Activated naive CD4-positive, alpha-beta T cell treated with anti-CD3 and anti-CD28 coated beads, Interleukin-2, amount 50 U/mL, for 24 hours (primary cell): Measurements from ENCODE around the gene NCKAP5.

Source experiments
- H3K27ac Mint-ChIP-seq: one replicate; pipeline ENCODE4 v1.8.0; 2021; ENCODE audit warnings: mild to moderate bottlenecking, mixed read lengths
- H3K27me3 Mint-ChIP-seq: one replicate; pipeline ENCODE4 v1.8.0; 2021; ENCODE audit warnings: mixed read lengths
- H3K36me3 Mint-ChIP-seq: one replicate; pipeline ENCODE4 v1.8.0; 2021; ENCODE audit warnings: mixed read lengths
- H3K4me1 Mint-ChIP-seq: one replicate; pipeline ENCODE4 v1.8.0; 2021; ENCODE audit warnings: mixed read lengths
- H3K4me3 Mint-ChIP-seq: one replicate; pipeline ENCODE4 v1.8.0; 2021; ENCODE audit warnings: mild to moderate bottlenecking, mixed read lengths
- H3K9me3 Mint-ChIP-seq: one replicate; pipeline ENCODE4 v1.8.0; 2021; ENCODE audit warnings: mixed read lengths

Gene NCKAP5

GRCh38 chr2:133109772-133110171, 458.5 kb downstream of the NCKAP5 start:
- no peaks in the 10 kb centered on the region for H3K9me3 Mint-ChIP-seq
- no peak overlapping the region for H3K4me3 Mint-ChIP-seq
- H3K27me3 Mint-ChIP-seq = no peaks in the 10 kb centered on the region
- H3K27ac Mint-ChIP-seq = no peak overlapping the region
- no peaks in the 10 kb centered on the region for H3K36me3 Mint-ChIP-seq
- no peaks in the 10 kb centered on the region for H3K4me1 Mint-ChIP-seq

- no peaks in the 10 kb centered on the region for H3K4me1 Mint-ChIP-seq
- H3K9me3 Mint-ChIP-seq = no peaks in the 10 kb centered on the region
- no peak overlapping the region for H3K4me3 Mint-ChIP-seq
- no peak overlapping the region for H3K27ac Mint-ChIP-seq
- H3K36me3 Mint-ChIP-seq = no peaks in the 10 kb centered on the region
- no peaks in the 10 kb centered on the region for H3K27me3 Mint-ChIP-seq
Measured at GRCh38 chr2:133107058-133107815, 461.0 kb downstream of the NCKAP5 start.

GRCh38 chr2:133104871-133105270, 463.4 kb downstream of the NCKAP5 start:
- no peaks in the 10 kb centered on the region for H3K9me3 Mint-ChIP-seq
- H3K27ac Mint-ChIP-seq = no peak overlapping the region
- no peaks in the 10 kb centered on the region for H3K4me1 Mint-ChIP-seq
- no peak overlapping the region for H3K4me3 Mint-ChIP-seq
- H3K27me3 Mint-ChIP-seq = no peaks in the 10 kb centered on the region
- no peaks in the 10 kb centered on the region for H3K36me3 Mint-ChIP-seq

- no peaks in the 10 kb centered on the region for H3K27me3 Mint-ChIP-seq
- H3K4me3 Mint-ChIP-seq = no peak overlapping the region
- H3K36me3 Mint-ChIP-seq = no peaks in the 10 kb centered on the region
- H3K9me3 Mint-ChIP-seq = no peaks in the 10 kb centered on the region
- no peaks in the 10 kb centered on the region for H3K4me1 Mint-ChIP-seq
- no peak overlapping the region for H3K27ac Mint-ChIP-seq
Measured at GRCh38 chr2:133098787-133099186, 469.5 kb downstream of the NCKAP5 start.

GRCh38 chr2:133097666-133098065, 470.6 kb downstream of the NCKAP5 start:
- no peak overlapping the region for H3K27ac Mint-ChIP-seq
- no peaks in the 10 kb centered on the region for H3K27me3 Mint-ChIP-seq
- H3K9me3 Mint-ChIP-seq = no peaks in the 10 kb centered on the region
- no peaks in the 10 kb centered on the region for H3K36me3 Mint-ChIP-seq
- H3K4me1 Mint-ChIP-seq = no peaks in the 10 kb centered on the region
- no peak overlapping the region for H3K4me3 Mint-ChIP-seq

- Mint-ChIP-seq H3K4me3 (no peak overlapping the region), H3K9me3 (no peaks in the 10 kb centered on the region), H3K27ac (no peak overlapping the region), H3K36me3 (no peaks in the 10 kb centered on the region), H3K27me3 (no peaks in the 10 kb centered on the region), H3K4me1 (no peaks in the 10 kb centered on the region)
Measured at GRCh38 chr2:133092571-133092970, 475.7 kb downstream of the NCKAP5 start.

GRCh38 chr2:133090358-133090757, 477.9 kb downstream of the NCKAP5 start:
- Mint-ChIP-seq H3K36me3 (no peaks in the 10 kb centered on the region), H3K4me3 (no peak overlapping the region), H3K27me3 (no peaks in the 10 kb centered on the region), H3K9me3 (no peaks in the 10 kb centered on the region), H3K4me1 (no peaks in the 10 kb centered on the region), H3K27ac (no peak overlapping the region)

- Mint-ChIP-seq H3K4me3 (no peak overlapping the region), H3K36me3 (no peaks in the 10 kb centered on the region), H3K27me3 (no peaks in the 10 kb centered on the region), H3K27ac (no peak overlapping the region), H3K9me3 (no peaks in the 10 kb centered on the region), H3K4me1 (no peaks in the 10 kb centered on the region)
Measured at GRCh38 chr2:133086176-133086575, 482.1 kb downstream of the NCKAP5 start.

GRCh38 chr2:133085646-133086045, 482.6 kb downstream of the NCKAP5 start:
- no peaks in the 10 kb centered on the region for H3K9me3 Mint-ChIP-seq
- H3K27ac Mint-ChIP-seq = no peak overlapping the region
- H3K36me3 Mint-ChIP-seq = no peaks in the 10 kb centered on the region
- H3K4me3 Mint-ChIP-seq = no peak overlapping the region
- H3K27me3 Mint-ChIP-seq = no peaks in the 10 kb centered on the region
- no peaks in the 10 kb centered on the region for H3K4me1 Mint-ChIP-seq

GRCh38 chr2:133082034-133082433, 486.2 kb downstream of the NCKAP5 start:
- no peaks in the 10 kb centered on the region for H3K9me3 Mint-ChIP-seq
- H3K4me3 Mint-ChIP-seq = no peak overlapping the region
- no peaks in the 10 kb centered on the region for H3K4me1 Mint-ChIP-seq
- H3K27me3 Mint-ChIP-seq = no peaks in the 10 kb centered on the region
- no peaks in the 10 kb centered on the region for H3K36me3 Mint-ChIP-seq
- no peak overlapping the region for H3K27ac Mint-ChIP-seq

GRCh38 chr2:133080822-133081221, 487.4 kb downstream of the NCKAP5 start:
- Mint-ChIP-seq H3K36me3 (no peaks in the 10 kb centered on the region), H3K27me3 (no peaks in the 10 kb centered on the region), H3K27ac (no peak overlapping the region), H3K9me3 (no peaks in the 10 kb centered on the region), H3K4me3 (no peak overlapping the region), H3K4me1 (no peaks in the 10 kb centered on the region)

- H3K27me3 Mint-ChIP-seq = no peaks in the 10 kb centered on the region
- no peak overlapping the region for H3K27ac Mint-ChIP-seq
- H3K4me3 Mint-ChIP-seq = no peak overlapping the region
- H3K36me3 Mint-ChIP-seq = no peaks in the 10 kb centered on the region
- no peaks in the 10 kb centered on the region for H3K4me1 Mint-ChIP-seq
- peaks cover 13% of the 10 kb centered on the region for H3K9me3 Mint-ChIP-seq
Measured at GRCh38 chr2:133078667-133079411, 489.4 kb downstream of the NCKAP5 start.

- no peak overlapping the region for H3K27ac Mint-ChIP-seq
- H3K4me1 Mint-ChIP-seq = no peaks in the 10 kb centered on the region
- no peaks in the 10 kb centered on the region for H3K36me3 Mint-ChIP-seq
- H3K9me3 Mint-ChIP-seq = peaks cover 15% of the 10 kb centered on the region
- H3K4me3 Mint-ChIP-seq = no peak overlapping the region
- no peaks in the 10 kb centered on the region for H3K27me3 Mint-ChIP-seq
Measured at GRCh38 chr2:133077269-133077822, 490.9 kb downstream of the NCKAP5 start.

GRCh38 chr2:133072837-133073694, 495.2 kb downstream of the NCKAP5 start:
- H3K4me1 Mint-ChIP-seq = no peaks in the 10 kb centered on the region
- no peak overlapping the region for H3K27ac Mint-ChIP-seq
- no peak overlapping the region for H3K4me3 Mint-ChIP-seq
- no peaks in the 10 kb centered on the region for H3K36me3 Mint-ChIP-seq
- peaks cover 18% of the 10 kb centered on the region for H3K9me3 Mint-ChIP-seq
- peaks cover 2% of the 10 kb centered on the region for H3K27me3 Mint-ChIP-seq

- no peaks in the 10 kb centered on the region for H3K36me3 Mint-ChIP-seq
- H3K4me3 Mint-ChIP-seq = no peak overlapping the region
- no peaks in the 10 kb centered on the region for H3K4me1 Mint-ChIP-seq
- H3K27me3 Mint-ChIP-seq = no peaks in the 10 kb centered on the region
- no peak overlapping the region for H3K27ac Mint-ChIP-seq
- no peaks in the 10 kb centered on the region for H3K9me3 Mint-ChIP-seq
Measured at GRCh38 chr2:133063775-133064174, 504.5 kb downstream of the NCKAP5 start.
